ENCODE data around the gene POLR2A.

- TF ChIP-seq CTCF (IDR thresholded peaks at IDR 0.05) (no peak), POLR2AphosphoS5 (IDR thresholded peaks at IDR 0.05) (no peak), POLR2A (IDR thresholded peaks at IDR 0.05) (no peak)
Measured at GRCh38 chr17:7466639-7467341, 17.4 kb upstream of the POLR2A start.
